GM12878 (cell line): Measurements from ENCODE around the gene AKT1. TPM values are rescaled to one million over a fixed set of nuclear protein-coding genes. Genes with fewer than 3 reads are reported as not detected.

Experiments
- ATAC-seq: fragments of 200-7000 bp; cut with Tn5 transposase; 3 replicates; pipeline ENCODE4 v1.9.1; 2020; ENCODE audit warnings: mild to moderate bottlenecking, moderate library complexity
- BruUV-seq: library from RNA; stranded (reverse); fragments of 400-500 nt; replicated peaks from 2 replicates; lab custom pipeline; 2021; lab: Mats Ljungman, UMichigan
- CTCF ChIA-PET: fragments of 300-600 bp; sonication (Branson Sonifier 250); formaldehyde crosslinking; extraction: SDS; loops from one replicate; lab custom pipeline; 2021; ENCODE audit warnings: inconsistent platforms; lab: Yijun Ruan, JAX
- POLR2A ChIA-PET: fragments of 350-600 bp; formaldehyde crosslinking; extraction: SDS; loops from one replicate; lab custom pipeline; 2021; ENCODE audit warnings: inconsistent platforms; lab: Charles Lee
- RAD21 ChIA-PET: fragments of 300-600 bp; sonication (Branson Sonifier 250); formaldehyde crosslinking; loops from one replicate; lab custom pipeline; 2023; ENCODE audit warnings: antibody characterized with exemption; ENCODE audit not compliant: unreplicated experiment; lab: Charles Lee
- SMC1A ChIA-PET: fragments of 300-600 bp; sonication (Branson Sonifier 250); formaldehyde crosslinking; loops from one replicate; lab custom pipeline; 2023; ENCODE audit not compliant: unreplicated experiment, uncharacterized antibody; lab: Charles Lee
- DNase-seq: peaks from one replicate; pipeline ENCODE4 v3.0.0-alpha.2; 2011; ENCODE audit warnings: low read depth, low spot score
- FAIRE-seq: peaks from 3 replicates; lab custom pipeline; 2011; peaks lifted over from hg19 to GRCh38; lab: Jason Lieb, UNC
- H2AFZ ChIP-seq: 2 replicates; pipeline ENCODE4 v1.6.0; 2011; ENCODE audit warnings: low read depth, low read length, control low read depth; ENCODE audit not compliant: control insufficient read depth
- H3K27ac ChIP-seq: 2 replicates; pipeline ENCODE4 v1.5.1; 2011; ENCODE audit warnings: control low read depth; ENCODE audit not compliant: control insufficient read depth, insufficient read depth
- H3K27me3 ChIP-seq, 2 experiments: replicated peaks in 1 of 2; 2 replicates each; pipeline versions ENCODE4 v1.6.0 to v1.6.1; 2011; ENCODE audit warnings: low read length in 1 of 2; ENCODE audit not compliant: control insufficient read depth in 2 of 2, insufficient read depth in 2 of 2
- H3K36me3 ChIP-seq, 2 experiments: 2 replicates each; pipeline ENCODE4 v1.5.1; 2011; ENCODE audit warnings: low read length in 1 of 2; ENCODE audit not compliant: control insufficient read depth in 2 of 2, insufficient read depth in 2 of 2
- H3K4me1 ChIP-seq: 2 replicates; pipeline ENCODE4 v1.6.1; 2011; ENCODE audit warnings: mild to moderate bottlenecking, low read length, moderate library complexity, mixed read lengths; ENCODE audit not compliant: control insufficient read depth, insufficient read depth
- H3K4me2 ChIP-seq: 2 replicates; pipeline ENCODE4 v1.6.0; 2011; ENCODE audit warnings: control low read depth; ENCODE audit not compliant: control insufficient read depth, insufficient read depth
- H3K4me3 ChIP-seq: fragments of 200-600 bp; sonication (generic); 2 replicates; pipeline ENCODE4 v1.5.1; 2016
- H3K79me2 ChIP-seq: 2 replicates; pipeline ENCODE4 v1.6.0; 2011; ENCODE audit warnings: low read length; ENCODE audit not compliant: control insufficient read depth, insufficient read depth
- H3K9ac ChIP-seq: 2 replicates; pipeline ENCODE4 v1.8.0; 2011; ENCODE audit warnings: low read length, control low read depth, mixed read lengths; ENCODE audit not compliant: control insufficient read depth, insufficient read depth
- H3K9me3 ChIP-seq: replicated peaks from 3 replicates; pipeline ENCODE4 v1.5.1; 2011; ENCODE audit warnings: mild to moderate bottlenecking, low read length; ENCODE audit not compliant: control insufficient read depth, insufficient read depth
- H4K20me1 ChIP-seq: 2 replicates; pipeline ENCODE4 v1.6.0; 2011; ENCODE audit not compliant: control insufficient read depth, insufficient read depth
- ATF7 ChIP-seq: fragments of 450-650 bp; IDR thresholded peaks from 2 replicates; pipeline ENCODE4 v1.6.1; 2016; ENCODE audit warnings: low read depth, mild to moderate bottlenecking
- CBX3 ChIP-seq: fragments of 200-600 bp; sonication (generic); IDR thresholded peaks from 2 replicates; pipeline ENCODE4 v1.6.1; 2016; ENCODE audit warnings: low read depth, borderline replicate concordance
- CREB1 ChIP-seq: IDR thresholded peaks from 2 replicates; pipeline ENCODE4 v1.6.1; 2012; ENCODE audit warnings: low read depth, mild to moderate bottlenecking, inconsistent platforms
- EZH2 ChIP-seq: IDR thresholded peaks from 2 replicates; pipeline ENCODE4 v1.6.1; 2012; ENCODE audit warnings: low read depth, mild to moderate bottlenecking, control low read depth, inconsistent platforms, low read length, borderline replicate concordance; ENCODE audit not compliant: control insufficient read depth
- FOS ChIP-seq: IDR thresholded peaks from 3 replicates; pipeline ENCODE4 v1.6.1; 2011; ENCODE audit warnings: borderline replicate concordance; ENCODE audit not compliant: insufficient read length; ENCODE audit errors: extremely low read depth
- IKZF2 ChIP-seq, 2 experiments: fragments of 450-650 bp; IDR thresholded peaks; 2 replicates each; pipeline ENCODE4 v1.6.1; 2017; ENCODE audit warnings: mild to moderate bottlenecking in 2 of 2, moderate library complexity in 2 of 2
- IRF4 ChIP-seq: IDR thresholded peaks from 2 replicates; pipeline ENCODE4 v1.6.1; 2011; ENCODE audit warnings: low read depth, low read length
- JUND ChIP-seq: IDR thresholded peaks from 2 replicates; pipeline ENCODE4 v1.6.1; 2012; ENCODE audit warnings: low read depth, mild to moderate bottlenecking, low read length, improper control_type of control experiment, moderate library complexity
- MTA2 ChIP-seq: fragments of 450-650 bp; IDR thresholded peaks from 2 replicates; pipeline ENCODE4 v1.6.1; 2016; ENCODE audit warnings: low read depth, mild to moderate bottlenecking, moderate library complexity
- RAD21 ChIP-seq: IDR thresholded peaks from 2 replicates; pipeline ENCODE4 v1.6.1; 2011; ENCODE audit warnings: mild to moderate bottlenecking, low read depth, low read length, moderate library complexity; ENCODE audit not compliant: insufficient read depth
- SMC3 ChIP-seq: IDR thresholded peaks from 2 replicates; pipeline ENCODE4 v1.6.1; 2011; ENCODE audit warnings: low read length, improper control_type of control experiment, borderline replicate concordance
- WGBS: methylation state at CpG from one replicate; pipeline ENCODE4 v1.1.6; 2016; ENCODE audit warnings: low lambda C conversion rate; ENCODE audit not compliant: insufficient replicate concordance, insufficient coverage; ENCODE audit errors: missing lambda C conversion rate; 5-methylcytosine and 5-hydroxymethylcytosine counted together
- in situ Hi-C: fragments of 300-500 bp; cut with MboI; formaldehyde crosslinking; loops from 9 replicates; pipeline ENCODE4 v1.14.3; 2018; ENCODE audit warnings: mixed read lengths
- intact Hi-C: fragments of 100-400 bp; cut with micrococcal nuclease; formaldehyde crosslinking; loops from one replicate; pipeline ENCODE4 v1.14.2; 2022; ENCODE audit not compliant: unreplicated experiment
- polyA plus RNA-seq, 11 experiments: library from polyadenylated mRNA; depleted of rRNA in 4 of 11; unstranded in 6 of 11; stranded (reverse) in 5 of 11; fragments of >200 nt; fragmentation: Nextera tagmentation in 4 of 11; fragmentation: Illumina TruSeq in 1 of 11; extraction: Ambion mirVana in 4 of 11; extraction: Trizol in 1 of 11; gene quantifications; 1 replicate in 1 of 11; 2 replicates in 10 of 11; pipeline versions ENCODE4 v1.2.1 to v1.2.3, GENCODE V29; 2011 to 2016; ENCODE audit warnings: inconsistent platforms in 2 of 11, missing spikeins in 2 of 11, low read depth in 1 of 11
- total RNA-seq, 4 experiments: library from RNA; depleted of rRNA in 3 of 4; stranded (reverse); fragments of >200 nt in 3 of 4; fragmentation: Illumina TruSeq in 1 of 4; extraction: Trizol in 1 of 4; gene quantifications; 2 replicates each; pipeline versions ENCODE4 v1.2.1 to v1.2.3, GENCODE V29; 2013 to 2021
- TF ChIP-seq, protein P1 (sequence below): fragments of 450-650 bp; IDR thresholded peaks from 2 replicates; pipeline ENCODE4 v1.6.1; 2018; ENCODE audit warnings: borderline replicate concordance, mild to moderate bottlenecking; ENCODE audit not compliant: partially characterized antibody
- TF ChIP-seq, protein P2 (sequence below): fragments of 450-650 bp; IDR thresholded peaks from 2 replicates; pipeline ENCODE4 v1.6.1; 2017; ENCODE audit warnings: antibody characterized with exemption, mild to moderate bottlenecking, moderate library complexity

The AKT1 gene
- total and polyA plus RNA-seq, 10 of the 15 experiments (the other 5 are each of a cell fraction or from before 2014, with no cell fraction given), result 0.63 to 110 (median 58.9) TPM

DNA sequence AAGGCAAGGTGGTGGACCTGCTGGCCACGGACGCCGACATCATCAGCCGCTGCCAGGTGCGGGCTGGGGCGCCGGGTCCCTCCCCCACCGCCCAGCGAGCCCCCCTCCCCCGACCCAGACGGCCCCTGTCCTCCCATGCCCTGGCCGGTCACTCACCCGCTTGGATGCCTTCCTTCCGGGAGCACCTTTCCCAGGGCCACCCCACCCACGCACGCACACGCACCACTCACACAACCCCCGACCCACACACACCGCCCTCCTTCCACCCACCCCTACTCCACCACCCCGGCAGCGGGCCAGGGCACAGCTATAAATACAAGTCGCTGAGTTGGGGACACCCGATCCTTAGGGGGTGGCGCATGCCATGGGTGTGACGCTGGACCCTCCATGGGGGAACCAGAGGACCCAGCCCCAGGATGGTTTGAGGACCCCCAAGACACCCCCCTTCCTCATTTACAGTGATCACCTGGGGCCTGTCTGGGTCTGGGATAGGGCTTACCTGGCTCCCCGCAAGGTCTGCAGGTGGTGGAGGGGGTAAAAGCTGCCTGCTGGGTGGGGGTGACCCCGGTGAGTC lies 71.1 kb downstream of the AKT1 start:
- Histone ChIP-seq H3K9me3 (no peaks in the 10 kb centered on the region), H2AFZ (peak overlapping the region; percentile 39; the same call in 1 of the 2 replicates), H3K4me3 (peak overlapping the region; percentile 73; the same call in 1 of the 2 replicates), H3K36me3 (no peaks in the 10 kb centered on the region), H3K4me2 (peak overlapping the region; percentile 87), H3K4me1 (no peaks in the 10 kb centered on the region), H3K27me3 (peaks cover 0 to 4% of the 10 kb centered on the region in 2 experiments; a peak in 1 of 4 replicates), H3K9ac (no peak overlapping the region), H3K79me2 (no peaks in the 10 kb centered on the region), H4K20me1 (no peaks in the 10 kb centered on the region), H3K27ac (no peak overlapping the region)
- CTCF ChIA-PET, result interaction anchor here (1.3 to 1.5 kb wide), 2 partner anchors 24 to 28 kb away, joined by 4 to 8 read pairs; partner anchors contain the start of gene SIVA1
- no TSS peak for BruUV-seq
- RAD21 ChIA-PET, result interaction anchor here (0.8 kb wide), 1 partner anchor 28 kb away, joined by 3 read pairs; the partner anchor contains the start of gene SIVA1
- TF ChIP-seq ATF7, result no peak
- no peak for TF ChIP-seq CREB1
- TF ChIP-seq CBX3, result no peak
- TF ChIP-seq SMC3, result no peak
- TF ChIP-seq MTA2, result no peak
- TF ChIP-seq IRF4, result no peak
- TF ChIP-seq JUND, result no peak
- no peak for TF ChIP-seq RAD21
- TF ChIP-seq IKZF2 (IDR thresholded peaks at IDR 0.05), result no peak
- TF ChIP-seq, protein P1, sequence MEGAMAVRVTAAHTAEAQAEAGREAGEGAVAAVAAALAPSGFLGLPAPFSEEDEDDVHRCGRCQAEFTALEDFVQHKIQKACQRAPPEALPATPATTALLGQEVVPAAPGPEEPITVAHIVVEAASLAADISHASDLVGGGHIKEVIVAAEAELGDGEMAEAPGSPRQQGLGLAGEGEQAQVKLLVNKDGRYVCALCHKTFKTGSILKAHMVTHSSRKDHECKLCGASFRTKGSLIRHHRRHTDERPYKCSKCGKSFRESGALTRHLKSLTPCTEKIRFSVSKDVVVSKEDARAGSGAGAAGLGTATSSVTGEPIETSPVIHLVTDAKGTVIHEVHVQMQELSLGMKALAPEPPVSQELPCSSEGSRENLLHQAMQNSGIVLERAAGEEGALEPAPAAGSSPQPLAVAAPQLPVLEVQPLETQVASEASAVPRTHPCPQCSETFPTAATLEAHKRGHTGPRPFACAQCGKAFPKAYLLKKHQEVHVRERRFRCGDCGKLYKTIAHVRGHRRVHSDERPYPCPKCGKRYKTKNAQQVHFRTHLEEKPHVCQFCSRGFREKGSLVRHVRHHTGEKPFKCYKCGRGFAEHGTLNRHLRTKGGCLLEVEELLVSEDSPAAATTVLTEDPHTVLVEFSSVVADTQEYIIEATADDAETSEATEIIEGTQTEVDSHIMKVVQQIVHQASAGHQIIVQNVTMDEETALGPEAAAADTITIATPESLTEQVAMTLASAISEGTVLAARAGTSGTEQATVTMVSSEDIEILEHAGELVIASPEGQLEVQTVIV, result no peak
- no peak for TF ChIP-seq FOS
- no peak for TF ChIP-seq EZH2
- TF ChIP-seq, protein P2, sequence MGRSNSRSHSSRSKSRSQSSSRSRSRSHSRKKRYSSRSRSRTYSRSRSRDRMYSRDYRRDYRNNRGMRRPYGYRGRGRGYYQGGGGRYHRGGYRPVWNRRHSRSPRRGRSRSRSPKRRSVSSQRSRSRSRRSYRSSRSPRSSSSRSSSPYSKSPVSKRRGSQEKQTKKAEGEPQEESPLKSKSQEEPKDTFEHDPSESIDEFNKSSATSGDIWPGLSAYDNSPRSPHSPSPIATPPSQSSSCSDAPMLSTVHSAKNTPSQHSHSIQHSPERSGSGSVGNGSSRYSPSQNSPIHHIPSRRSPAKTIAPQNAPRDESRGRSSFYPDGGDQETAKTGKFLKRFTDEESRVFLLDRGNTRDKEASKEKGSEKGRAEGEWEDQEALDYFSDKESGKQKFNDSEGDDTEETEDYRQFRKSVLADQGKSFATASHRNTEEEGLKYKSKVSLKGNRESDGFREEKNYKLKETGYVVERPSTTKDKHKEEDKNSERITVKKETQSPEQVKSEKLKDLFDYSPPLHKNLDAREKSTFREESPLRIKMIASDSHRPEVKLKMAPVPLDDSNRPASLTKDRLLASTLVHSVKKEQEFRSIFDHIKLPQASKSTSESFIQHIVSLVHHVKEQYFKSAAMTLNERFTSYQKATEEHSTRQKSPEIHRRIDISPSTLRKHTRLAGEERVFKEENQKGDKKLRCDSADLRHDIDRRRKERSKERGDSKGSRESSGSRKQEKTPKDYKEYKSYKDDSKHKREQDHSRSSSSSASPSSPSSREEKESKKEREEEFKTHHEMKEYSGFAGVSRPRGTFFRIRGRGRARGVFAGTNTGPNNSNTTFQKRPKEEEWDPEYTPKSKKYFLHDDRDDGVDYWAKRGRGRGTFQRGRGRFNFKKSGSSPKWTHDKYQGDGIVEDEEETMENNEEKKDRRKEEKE, result no peak
- in situ Hi-C loops (no loop called here), intact Hi-C loops (no loop called here)
- DNase-seq (no peak), ATAC-seq (peak; percentile 2; the same call in 2 of the 3 replicates), FAIRE-seq (no peak)
- SMC1A ChIA-PET, result interaction anchor here (1.2 to 1.3 kb wide), 2 partner anchors 24 to 28 kb away, joined by 3 to 4 read pairs; no protein-coding TSS in a partner anchor
- WGBS, result 5% methylated on average over 12 of the region's 27 CpGs
- POLR2A ChIA-PET, result no interaction called here
